SJSA1 (cell line): Measurements from ENCODE around the gene TTC13. TPM values are rescaled to one million over a fixed set of nuclear protein-coding genes. Genes with fewer than 3 reads are reported as not detected.

Experiments used
- DNase-seq, 2 experiments: peaks; one replicate each; pipeline ENCODE4 v3.0.0-alpha.2; 2015 to 2020; ENCODE audit warnings: low spot score in 2 of 2, low read depth in 1 of 2
- H3K27ac ChIP-seq: fragments of 250-450 bp; sonication (Bioruptor Pico); 2 replicates; pipeline ENCODE4 v1.5.1; 2020; ENCODE audit warnings: mild to moderate bottlenecking, moderate library complexity
- H3K27me3 ChIP-seq: fragments of 250-450 bp; sonication (Bioruptor Pico); replicated peaks from 2 replicates; pipeline ENCODE4 v1.5.1; 2020; ENCODE audit warnings: mild to moderate bottlenecking, moderate library complexity
- H3K36me3 ChIP-seq: fragments of 250-450 bp; sonication (Bioruptor Pico); 2 replicates; pipeline ENCODE4 v1.5.1; 2020; ENCODE audit warnings: mild to moderate bottlenecking
- H3K4me1 ChIP-seq: fragments of 250-450 bp; sonication (Bioruptor Pico); replicated peaks from 2 replicates; pipeline ENCODE4 v1.6.1; 2021; ENCODE audit warnings: mild to moderate bottlenecking
- H3K4me3 ChIP-seq: fragments of 250-450 bp; sonication (Bioruptor Pico); 2 replicates; pipeline ENCODE4 v1.5.1; 2020; ENCODE audit warnings: mild to moderate bottlenecking
- H3K9me3 ChIP-seq: fragments of 250-450 bp; sonication (Bioruptor Pico); replicated peaks from 2 replicates; pipeline ENCODE4 v1.5.1; 2020; ENCODE audit warnings: mild to moderate bottlenecking
- total RNA-seq: library from RNA; depleted of rRNA; stranded (reverse); fragments of >200 nt; shearing (Covaris generic); gene quantifications from 2 replicates; pipeline ENCODE4 v1.2.3, GENCODE V29; 2014

TTC13 gene
- total RNA-seq, 1 experiment from 2014 or later, result 9.9 TPM

- Histone ChIP-seq H3K9me3 (no peaks in the 10 kb centered on the region), H3K4me3 (no peak overlapping the region), H3K4me1 (peaks cover 14% of the 10 kb centered on the region), H3K27me3 (no peaks in the 10 kb centered on the region), H3K36me3 (no peaks in the 10 kb centered on the region), H3K27ac (no peak overlapping the region)
- no peak for DNase-seq
Observed at GRCh38 chr1:230900984-230901383, 77.7 kb downstream of the TTC13 start.

DNA sequence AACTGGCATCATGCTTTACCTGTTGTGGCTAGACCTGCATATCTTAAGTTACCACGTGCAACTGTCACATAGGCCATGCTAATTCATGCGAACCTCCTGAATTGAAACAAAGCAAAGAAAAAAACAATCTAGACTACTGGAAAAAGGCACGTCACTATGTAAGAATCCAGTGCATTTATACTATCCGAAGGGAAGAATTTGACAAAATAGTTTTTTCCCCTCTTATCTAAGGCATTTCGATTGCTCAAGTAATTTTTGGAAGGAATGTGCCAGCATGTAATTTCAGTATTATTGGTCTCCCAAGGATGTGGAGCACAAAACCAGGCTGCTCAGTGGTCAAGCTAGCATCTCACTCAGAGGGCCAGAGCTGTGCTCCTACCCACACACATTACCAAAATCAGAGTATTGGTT is 78.8 kb downstream of the TTC13 start:
- Histone ChIP-seq H3K27me3 (no peaks in the 10 kb centered on the region), H3K36me3 (no peaks in the 10 kb centered on the region), H3K27ac (peak overlapping the region; percentile 43), H3K9me3 (no peaks in the 10 kb centered on the region), H3K4me3 (no peak overlapping the region), H3K4me1 (0 out of 2 replicates have a peak, but pooled peaks cover 4% of the 10 kb centered on the region)
- peak in 1 of 2 experiments; percentile 61 for DNase-seq

- Histone ChIP-seq H3K9me3 (no peaks in the 10 kb centered on the region), H3K4me3 (no peak overlapping the region), H3K36me3 (no peaks in the 10 kb centered on the region), H3K27me3 (no peaks in the 10 kb centered on the region), H3K4me1 (0 out of 2 replicates have a peak, but pooled peaks cover 4% of the 10 kb centered on the region), H3K27ac (no peak overlapping the region)
- DNase-seq, result no peak
Observed at GRCh38 chr1:230898748-230899147, 79.9 kb downstream of the TTC13 start.

- no peak for DNase-seq
- Histone ChIP-seq H3K9me3 (no peaks in the 10 kb centered on the region), H3K4me3 (no peak overlapping the region), H3K27me3 (no peaks in the 10 kb centered on the region), H3K36me3 (no peaks in the 10 kb centered on the region), H3K27ac (no peak overlapping the region), H3K4me1 (0 out of 2 replicates have a peak, but pooled peaks cover 4% of the 10 kb centered on the region)
Observed at GRCh38 chr1:230898144-230898543, 80.5 kb downstream of the TTC13 start.

DNA sequence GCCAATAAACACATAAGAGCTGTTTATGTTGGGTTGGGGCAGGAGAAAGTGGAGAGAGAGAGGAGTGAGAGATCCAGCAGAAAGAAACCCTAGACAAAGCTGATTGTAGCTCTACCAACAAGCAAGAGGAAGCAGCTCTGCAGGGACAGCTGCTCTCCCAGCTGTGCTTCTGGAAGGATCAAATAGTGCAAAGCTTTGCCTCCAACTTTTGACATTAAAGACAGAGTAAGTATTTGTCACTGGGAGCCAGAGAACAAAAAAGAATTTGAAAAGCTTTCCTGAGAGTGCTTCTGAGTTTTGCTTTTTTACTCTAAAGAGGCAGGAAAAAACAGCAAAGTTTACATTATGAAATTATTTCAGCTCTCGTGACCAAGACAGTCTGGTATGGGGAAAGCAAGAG is 81.9 kb downstream of the TTC13 start:
- no peak for DNase-seq
- no peak overlapping the region for H3K27ac ChIP-seq

DNA sequence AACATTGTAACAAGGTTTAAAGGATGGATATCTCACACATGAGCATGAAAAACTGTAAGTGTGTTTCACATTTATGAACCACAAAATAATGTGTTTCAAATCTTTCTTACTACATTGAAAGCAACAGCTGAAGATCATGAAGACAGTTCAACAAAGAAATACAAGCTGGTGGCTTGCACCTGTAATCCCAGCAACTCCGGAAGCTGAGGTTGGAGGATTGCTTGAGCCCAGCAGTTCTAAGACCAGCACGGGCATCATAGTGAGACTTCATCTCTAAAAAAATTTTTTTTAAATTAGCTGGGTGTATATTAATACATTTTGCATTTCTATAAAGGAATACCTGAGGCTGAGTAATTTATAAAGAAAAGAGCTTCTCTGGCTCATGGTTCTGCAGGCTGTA is 83.2 kb downstream of the TTC13 start:
- Histone ChIP-seq H3K9me3 (0 out of 2 replicates have a peak, but pooled peaks cover 3% of the 10 kb centered on the region), H3K27ac (no peak overlapping the region), H3K4me3 (no peak overlapping the region), H3K27me3 (no peaks in the 10 kb centered on the region), H3K36me3 (no peaks in the 10 kb centered on the region), H3K4me1 (peaks cover under 1% of the 10 kb centered on the region; the same call in 1 of the 2 replicates)
- no peak for DNase-seq

More for the DNA sequence above, 81.9 kb downstream of the TTC13 start:
- H3K4me3 ChIP-seq, result no peak overlapping the region
- H3K4me1 ChIP-seq, result peaks cover 4% of the 10 kb centered on the region; the same call in 1 of the 2 replicates
- H3K36me3 ChIP-seq, result no peaks in the 10 kb centered on the region
- H3K9me3 ChIP-seq, result 0 out of 2 replicates have a peak, but pooled peaks cover 3% of the 10 kb centered on the region
- no peaks in the 10 kb centered on the region for H3K27me3 ChIP-seq

DNA sequence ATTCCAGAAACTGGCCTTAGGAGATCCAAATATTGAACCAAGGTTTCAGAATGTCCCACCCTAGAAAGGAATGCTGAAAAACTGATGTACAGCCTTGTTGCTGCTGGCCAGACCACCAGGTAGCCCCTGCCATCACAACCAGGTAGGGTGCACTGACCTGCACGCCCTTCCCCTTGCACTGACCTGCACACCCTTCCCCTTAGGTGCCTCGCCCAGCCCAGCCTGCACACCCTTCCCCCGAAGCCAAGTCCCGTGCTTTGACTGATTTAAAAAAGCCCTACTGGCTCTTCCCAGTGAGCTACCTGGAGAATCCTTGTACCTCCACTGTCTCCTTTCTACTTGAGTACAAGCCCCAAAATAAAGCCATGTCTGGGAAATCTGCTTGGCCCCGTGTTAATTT is 84.0 kb downstream of the TTC13 start:
- Histone ChIP-seq H3K4me1 (no peaks in the 10 kb centered on the region; the same call in 1 of the 2 replicates), H3K36me3 (no peaks in the 10 kb centered on the region), H3K4me3 (no peak overlapping the region), H3K27ac (no peak overlapping the region), H3K27me3 (no peaks in the 10 kb centered on the region), H3K9me3 (0 out of 2 replicates have a peak, but pooled peaks cover 3% of the 10 kb centered on the region)
- no peak for DNase-seq

- H3K4me1 ChIP-seq, result no peaks in the 10 kb centered on the region; the same call in 1 of the 2 replicates
- no peak overlapping the region for H3K4me3 ChIP-seq
- H3K9me3 ChIP-seq, result 0 out of 2 replicates have a peak, but pooled peaks cover 3% of the 10 kb centered on the region
- DNase-seq, result no peak
- no peak overlapping the region for H3K27ac ChIP-seq
- no peaks in the 10 kb centered on the region for H3K27me3 ChIP-seq
- H3K36me3 ChIP-seq, result no peaks in the 10 kb centered on the region
Observed at GRCh38 chr1:230894032-230894431, 84.6 kb downstream of the TTC13 start.

DNA sequence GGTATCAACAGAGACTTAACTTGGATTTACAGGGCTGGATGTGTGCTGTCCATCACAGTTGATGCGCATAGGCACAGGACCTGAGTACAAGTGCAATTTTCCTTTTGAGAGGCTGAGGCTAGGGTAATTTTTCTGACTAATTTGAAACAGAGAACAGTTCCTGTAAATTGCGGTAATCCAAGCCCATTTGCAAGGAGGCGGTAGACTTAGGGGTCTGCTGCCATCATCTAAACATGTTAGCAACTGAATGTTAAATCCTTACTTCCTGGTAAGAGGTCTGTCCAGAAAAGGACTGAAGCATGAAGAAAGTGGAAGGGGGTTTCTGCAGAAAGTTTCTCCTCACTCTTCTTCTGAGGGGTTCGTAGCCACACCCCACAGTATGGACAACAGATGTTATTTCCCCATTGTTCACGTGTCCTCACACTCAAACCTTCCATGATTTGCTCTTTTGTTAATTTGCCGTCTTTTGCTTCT is 86.6 kb downstream of the TTC13 start:
- H3K4me3 ChIP-seq, result no peak overlapping the region
- DNase-seq, result no peak
- H3K27ac ChIP-seq, result no peak overlapping the region
- H3K27me3 ChIP-seq, result no peaks in the 10 kb centered on the region
- H3K4me1 ChIP-seq, result no peaks in the 10 kb centered on the region; the same call in 1 of the 2 replicates
- H3K9me3 ChIP-seq, result 0 out of 2 replicates have a peak, but pooled peaks cover 5% of the 10 kb centered on the region
- no peaks in the 10 kb centered on the region for H3K36me3 ChIP-seq

GRCh38 chr1:230891413-230891812 is 87.2 kb downstream of the TTC13 start:
- Histone ChIP-seq H3K9me3 (0 out of 2 replicates have a peak, but pooled peaks cover 5% of the 10 kb centered on the region), H3K27ac (no peak overlapping the region), H3K4me1 (no peaks in the 10 kb centered on the region; the same call in 1 of the 2 replicates), H3K27me3 (no peaks in the 10 kb centered on the region), H3K36me3 (no peaks in the 10 kb centered on the region), H3K4me3 (no peak overlapping the region)
- DNase-seq, result peak in 1 of 2 experiments; percentile 17

DNA sequence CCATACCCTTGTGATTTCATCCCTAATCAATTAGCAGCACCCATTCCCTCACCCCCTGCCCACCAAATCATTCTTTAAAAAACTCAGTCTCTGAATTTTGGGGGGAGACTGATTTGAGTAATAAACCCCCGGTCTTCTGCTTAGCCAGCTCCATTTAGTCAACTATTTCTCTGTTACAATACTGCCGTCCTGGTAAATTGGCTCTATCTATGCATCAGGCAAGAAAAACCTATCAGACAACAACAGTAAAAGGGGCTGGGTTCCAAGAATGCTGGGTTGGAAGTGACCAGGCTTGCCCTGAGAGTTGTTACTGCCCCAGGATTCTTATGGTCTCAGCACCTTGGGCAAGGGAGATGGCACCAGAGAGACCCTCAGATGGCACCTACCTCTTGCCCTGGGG is 94.0 kb downstream of the TTC13 start:
- Histone ChIP-seq H3K27me3 (no peaks in the 10 kb centered on the region), H3K4me3 (no peak overlapping the region), H3K4me1 (no peaks in the 10 kb centered on the region), H3K9me3 (peaks cover 6% of the 10 kb centered on the region; the same call in 1 of the 2 replicates), H3K36me3 (no peaks in the 10 kb centered on the region), H3K27ac (no peak overlapping the region)
- no peak for DNase-seq

DNA sequence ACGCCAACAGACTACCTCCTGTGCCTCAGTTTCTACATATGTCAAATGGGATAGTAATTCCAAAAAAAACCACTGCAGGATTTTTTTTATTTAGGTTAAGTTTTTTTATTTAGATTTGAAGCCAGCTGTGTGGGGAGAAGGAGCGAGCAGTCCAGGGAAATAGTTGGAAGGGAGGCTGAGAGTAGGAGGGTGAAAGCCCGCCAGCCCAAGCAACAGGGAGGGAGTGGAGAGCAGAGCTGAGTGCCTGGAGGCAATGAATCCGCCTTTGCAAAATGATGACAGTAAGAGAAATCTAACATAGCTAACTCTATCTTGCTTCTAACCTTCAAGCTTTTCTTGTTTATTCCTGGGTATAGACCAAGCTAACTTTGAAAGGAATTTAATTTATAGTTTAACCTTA is 94.7 kb downstream of the TTC13 start:
- Histone ChIP-seq H3K4me1 (no peaks in the 10 kb centered on the region), H3K27ac (no peak overlapping the region), H3K36me3 (no peaks in the 10 kb centered on the region), H3K9me3 (peaks cover 6% of the 10 kb centered on the region; the same call in 1 of the 2 replicates), H3K4me3 (no peak overlapping the region), H3K27me3 (no peaks in the 10 kb centered on the region)
- DNase-seq, result no peak

DNA sequence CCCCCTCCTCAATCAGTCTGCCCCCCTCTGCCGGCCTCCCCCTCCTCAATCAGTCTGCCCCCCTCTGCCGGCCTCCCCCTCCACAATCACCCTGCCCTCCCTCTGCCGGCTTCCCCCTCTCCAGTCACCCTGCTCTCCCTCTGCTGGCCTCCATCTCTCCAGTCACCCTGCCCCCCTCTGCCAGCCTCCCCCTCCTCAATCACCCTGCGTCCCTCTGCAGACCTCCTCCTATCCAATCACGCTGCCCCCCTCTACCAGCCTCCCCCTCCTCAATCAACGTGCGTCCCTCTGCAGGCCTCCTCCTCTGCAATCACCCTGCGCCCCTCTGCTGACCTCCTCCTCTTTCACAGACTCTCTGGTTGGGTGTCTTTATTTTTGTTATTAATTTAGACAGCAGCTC is 98.9 kb downstream of the TTC13 start:
- Histone ChIP-seq H3K36me3 (no peaks in the 10 kb centered on the region), H3K9me3 (peaks cover under 1% of the 10 kb centered on the region; the same call in 1 of the 2 replicates), H3K27me3 (no peaks in the 10 kb centered on the region), H3K27ac (no peak overlapping the region), H3K4me3 (no peak overlapping the region), H3K4me1 (peaks cover 6% of the 10 kb centered on the region)
- DNase-seq, result no peak

DNA sequence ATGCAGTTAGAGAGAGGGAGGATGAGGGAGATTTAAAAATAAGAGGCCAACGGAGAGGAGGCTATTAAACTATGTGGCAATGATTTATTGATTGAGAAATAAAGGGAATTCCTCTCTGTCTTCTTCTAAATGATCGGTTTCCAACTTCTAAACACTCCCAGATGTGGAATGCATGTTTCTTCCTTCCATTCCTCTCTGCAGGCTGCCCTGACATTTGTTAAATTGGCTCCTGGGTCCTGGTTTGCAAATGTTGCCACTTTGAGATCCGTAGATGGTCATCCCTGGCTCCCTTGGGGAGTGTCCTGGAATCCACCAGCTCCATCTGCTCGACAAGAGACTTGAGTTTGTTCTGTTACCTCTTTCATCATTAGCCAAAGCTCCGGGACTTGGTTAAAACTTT is 100.1 kb downstream of the TTC13 start:
- no peaks in the 10 kb centered on the region for H3K27me3 ChIP-seq
- no peak overlapping the region for H3K27ac ChIP-seq
- no peak for DNase-seq
- no peaks in the 10 kb centered on the region for H3K9me3 ChIP-seq
- H3K4me3 ChIP-seq, result no peak overlapping the region
- H3K4me1 ChIP-seq, result peaks cover 6% of the 10 kb centered on the region
- no peaks in the 10 kb centered on the region for H3K36me3 ChIP-seq
